NCI-H524 treated with DMSO at 0.1 percent for 48 hours (cell line): ENCODE measurements around the gene ALDH6A1.
"Not testable (repeated sequence)": the region's sequence is repeated elsewhere in the genome, so short reads cannot be mapped to it uniquely, and the experiment has no call there.

Experiments
- DNase-seq: peaks from one replicate; lab custom pipeline; 2025; lab: John Stamatoyannopoulos, UW

ALDH6A1 gene

DNA sequence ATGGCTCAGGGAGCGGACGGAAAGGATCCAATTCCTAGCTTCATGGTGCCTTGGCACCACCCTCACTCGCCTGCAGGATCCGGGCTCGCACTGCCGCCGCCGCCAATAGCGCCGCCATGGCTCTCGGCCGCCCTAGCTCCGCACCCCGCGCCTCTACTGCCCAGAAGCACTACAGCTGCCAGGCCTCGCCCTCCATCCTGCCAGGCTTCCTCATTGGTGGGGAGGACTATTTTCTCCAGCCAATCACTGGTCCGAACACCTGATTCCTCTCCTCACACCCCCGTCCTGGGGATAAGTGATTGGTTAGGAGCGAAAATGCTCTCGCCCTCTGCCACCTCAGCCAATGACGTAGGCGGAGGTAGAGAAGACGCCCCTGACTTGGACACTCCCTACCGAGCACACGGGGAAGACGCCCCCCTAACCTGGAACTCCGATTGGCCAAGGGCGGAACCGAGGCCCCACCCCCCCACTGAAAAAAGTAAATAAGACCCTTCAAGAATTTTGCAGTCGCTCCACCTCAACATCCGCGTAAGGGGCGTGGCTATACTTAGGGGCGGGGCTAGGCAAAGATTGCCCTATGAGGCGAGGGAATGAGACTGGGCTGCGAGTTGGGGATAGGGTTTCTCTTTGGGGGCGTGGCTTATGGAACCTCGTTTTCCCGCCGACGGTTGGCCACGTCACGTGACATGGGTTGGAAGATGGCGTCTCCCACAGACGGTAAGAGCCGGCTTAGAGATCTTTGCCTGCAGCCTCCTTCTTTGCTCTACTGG is at the start of gene ALDH6A1, which contains the start of gene LIN52:
Gene ALDH6A1 (minus strand): TSS at position 177 of the 770 bp plus-strand sequence. CDS start 59 bp downstream, at position 118.
Gene LIN52 (plus strand): TSS at position 680 of the 770 bp plus-strand sequence. CDS start 19 bp downstream, at position 699.
- peak; percentile 100 for DNase-seq

DNA sequence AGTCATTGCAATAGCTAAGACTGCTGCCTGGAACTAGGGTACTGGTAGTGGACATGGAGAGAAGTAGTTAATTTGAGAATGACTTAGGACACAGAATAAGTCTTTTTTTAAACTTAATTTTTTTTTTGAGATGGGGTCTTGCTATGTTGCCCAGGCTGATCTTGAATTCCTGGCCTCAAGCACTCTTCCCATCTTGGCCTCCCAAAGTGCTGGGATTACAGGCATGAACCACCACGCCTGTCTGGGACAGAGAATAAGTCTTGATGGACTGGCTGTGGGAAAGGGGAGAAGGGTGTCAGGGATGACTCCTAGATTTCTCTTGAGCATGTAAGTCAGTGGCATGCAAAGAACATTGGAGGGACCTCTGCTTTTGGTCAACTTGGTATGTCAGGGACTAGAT is 43.4 kb upstream of the ALDH6A1 start:
- no peak for DNase-seq

DNA sequence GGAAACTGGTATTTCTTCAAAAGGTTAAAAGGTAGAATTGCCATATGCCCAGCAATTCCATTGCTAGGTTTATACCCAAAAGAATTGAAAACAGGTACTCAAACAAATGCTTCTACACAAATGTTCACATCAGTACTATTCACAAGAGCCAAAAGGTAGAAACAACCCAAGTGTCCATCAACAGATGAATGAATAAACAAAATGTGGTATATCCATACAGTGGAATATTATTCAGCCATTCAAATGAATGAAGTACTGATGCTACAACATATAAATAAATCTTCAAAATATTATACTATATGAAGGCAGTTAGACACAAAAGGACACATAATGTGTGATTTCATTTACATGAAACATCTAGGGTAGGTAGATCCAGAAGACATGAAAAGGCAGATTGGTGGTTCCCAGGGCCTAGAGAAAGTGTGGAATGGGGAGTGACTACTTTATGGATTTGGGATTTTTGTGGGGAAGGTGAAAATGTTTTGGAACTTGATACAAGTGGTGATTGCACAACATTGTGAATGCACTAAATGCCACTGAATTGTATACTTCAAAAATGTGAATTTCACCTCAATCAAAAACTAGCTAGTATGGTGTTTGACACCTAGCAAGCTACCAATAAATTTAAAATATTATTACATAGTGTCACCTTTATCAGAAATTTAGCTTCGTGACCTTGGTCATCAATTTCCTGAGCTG is 42.2 kb upstream of the ALDH6A1 start:
- no peak for DNase-seq

- DNase-seq: not testable (repeated sequence)
Observed at GRCh38 chr14:74125487-74125886, 41.2 kb upstream of the ALDH6A1 start.

DNA sequence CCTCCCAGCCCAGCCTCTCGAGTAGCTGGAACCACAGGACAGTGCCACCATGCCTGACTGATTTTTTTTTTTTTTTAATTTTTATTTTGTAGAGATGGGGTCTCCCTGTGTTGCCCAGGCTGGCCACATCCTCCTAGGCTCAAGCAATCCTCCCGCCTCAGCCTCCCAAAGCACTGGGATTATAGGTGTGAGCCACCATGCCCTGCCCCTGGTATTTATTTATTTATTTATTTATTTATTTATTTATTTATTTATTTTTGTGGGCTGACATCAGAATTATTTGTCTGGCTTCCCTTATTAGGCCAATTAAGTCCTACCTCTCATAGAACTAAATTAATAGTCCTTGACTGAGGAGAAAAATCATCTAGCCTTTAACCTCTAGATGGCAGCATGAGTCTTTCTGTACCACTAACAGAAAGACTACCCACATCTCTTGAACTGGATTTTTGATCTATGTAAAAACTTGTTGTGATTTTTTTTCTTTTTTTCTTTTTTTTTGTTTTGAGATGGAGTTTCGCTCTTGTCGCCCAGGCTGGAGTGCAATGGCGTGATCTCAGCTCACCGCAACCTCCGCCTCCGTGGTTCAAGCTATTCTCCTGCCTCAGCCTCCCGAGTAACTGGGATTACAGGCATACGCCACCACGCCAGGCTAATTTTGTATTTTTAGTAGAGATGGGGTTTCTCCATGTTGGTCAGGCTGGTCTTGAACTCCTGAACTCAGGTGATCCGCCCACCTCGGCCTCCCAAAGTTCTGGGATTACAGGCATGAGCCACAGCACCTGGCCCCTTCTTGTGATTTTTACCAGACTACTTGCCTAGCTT is 27.4 kb upstream of the ALDH6A1 start:
- peak; percentile 45 for DNase-seq

DNA sequence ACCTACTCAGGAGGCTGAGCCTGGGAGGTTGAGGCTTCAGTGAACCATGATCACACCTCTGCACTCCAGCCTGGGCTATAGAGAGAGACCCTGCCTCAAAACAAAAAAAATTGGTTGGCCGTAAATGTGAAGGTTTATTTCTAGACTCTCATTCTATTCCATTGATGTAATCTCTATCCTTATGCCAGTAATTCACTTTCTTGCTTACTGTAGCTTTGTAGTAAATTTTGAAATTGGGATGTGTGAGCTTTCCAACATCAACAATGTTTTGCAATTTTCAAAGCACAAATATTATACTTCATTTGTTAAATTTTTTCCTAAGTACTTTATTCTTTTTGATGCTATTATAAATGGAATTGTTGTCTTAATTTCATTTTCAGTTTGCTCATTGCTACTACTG is 25.1 kb upstream of the ALDH6A1 start:
- DNase-seq: no peak

DNA sequence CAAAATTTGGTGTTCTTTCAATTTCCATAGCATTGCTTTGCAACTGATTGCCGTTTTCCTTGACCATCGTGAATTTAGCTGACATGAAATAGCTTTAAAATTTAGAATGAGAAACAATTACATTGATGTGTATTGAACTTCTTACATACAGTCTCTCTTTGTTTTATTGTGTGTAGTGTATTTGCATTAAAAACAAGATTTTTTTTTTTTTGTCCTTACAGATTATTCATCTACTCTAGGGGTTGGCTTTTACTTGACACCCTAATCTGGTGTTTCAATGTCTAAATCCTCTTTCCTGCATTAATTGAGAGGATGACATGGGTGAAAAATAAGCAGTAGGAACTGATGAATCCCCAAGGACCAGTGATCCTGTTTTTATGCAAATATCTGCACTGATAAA is 21.1 kb upstream of the ALDH6A1 start:
- no peak for DNase-seq

- no peak for DNase-seq
Observed at GRCh38 chr14:74089251-74090020, 5.2 kb upstream of the ALDH6A1 start.

- DNase-seq: no peak
Observed at GRCh38 chr14:74085828-74086227, 1.6 kb upstream of the ALDH6A1 start.

GRCh38 chr14:74085047-74085637 is 889 bp upstream of the ALDH6A1 start:
- DNase-seq: no peak

- no peak for DNase-seq
Observed at GRCh38 chr14:74083784-74084276, 423 bp downstream of the ALDH6A1 start.

DNA sequence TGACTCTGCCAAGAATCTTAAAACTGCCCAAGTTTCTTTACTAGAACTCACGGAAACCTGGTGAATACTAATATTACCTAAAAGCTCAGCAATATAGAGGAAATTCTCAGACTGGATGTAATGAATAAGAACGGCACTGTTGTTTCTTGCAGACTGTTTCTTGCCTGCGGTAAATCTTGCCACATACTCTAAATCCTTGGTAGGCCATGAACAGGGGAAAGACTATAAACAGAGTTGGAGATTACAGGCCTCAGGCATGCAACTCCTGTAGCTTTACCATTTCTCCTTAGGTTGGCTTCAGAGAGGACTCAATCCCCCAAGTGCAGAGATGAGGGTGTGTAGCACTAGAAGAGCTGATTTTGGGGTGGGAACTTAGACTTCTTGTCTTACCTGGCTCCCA is 1.1 kb downstream of the ALDH6A1 start:
- DNase-seq: no peak

- DNase-seq: no peak
Observed at GRCh38 chr14:74081491-74081890, 2.8 kb downstream of the ALDH6A1 start.

DNA sequence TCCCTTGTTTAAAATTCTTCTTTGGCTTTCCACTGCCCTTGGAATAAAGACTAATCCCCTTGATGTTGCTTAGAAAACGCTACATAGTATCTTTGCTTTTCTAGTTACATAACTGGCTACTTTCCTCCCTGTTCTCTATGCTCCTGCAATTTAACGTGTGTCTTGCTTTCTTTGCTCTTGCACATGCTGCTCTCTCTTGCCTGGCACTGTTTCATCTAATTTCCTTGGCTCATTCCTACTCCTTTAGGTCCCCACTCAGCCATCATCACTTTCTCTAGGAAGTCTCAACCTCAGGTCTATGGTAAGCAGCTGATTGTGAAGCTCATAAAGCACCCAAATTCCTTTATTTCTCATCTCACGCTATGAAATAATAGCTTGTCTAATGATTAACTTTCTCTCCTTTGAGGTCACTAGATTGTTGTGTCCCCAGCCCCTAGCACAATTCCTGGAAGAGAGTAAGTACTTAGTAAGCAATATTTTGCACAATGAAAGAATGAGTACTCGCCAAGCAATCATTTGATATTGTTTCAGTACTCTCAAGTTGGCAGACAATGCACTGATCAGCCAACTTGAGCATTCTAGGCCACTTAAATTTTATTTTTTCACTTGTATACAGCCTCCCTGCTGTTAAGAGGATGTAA is 3.3 kb downstream of the ALDH6A1 start:
- DNase-seq: no peak

DNA sequence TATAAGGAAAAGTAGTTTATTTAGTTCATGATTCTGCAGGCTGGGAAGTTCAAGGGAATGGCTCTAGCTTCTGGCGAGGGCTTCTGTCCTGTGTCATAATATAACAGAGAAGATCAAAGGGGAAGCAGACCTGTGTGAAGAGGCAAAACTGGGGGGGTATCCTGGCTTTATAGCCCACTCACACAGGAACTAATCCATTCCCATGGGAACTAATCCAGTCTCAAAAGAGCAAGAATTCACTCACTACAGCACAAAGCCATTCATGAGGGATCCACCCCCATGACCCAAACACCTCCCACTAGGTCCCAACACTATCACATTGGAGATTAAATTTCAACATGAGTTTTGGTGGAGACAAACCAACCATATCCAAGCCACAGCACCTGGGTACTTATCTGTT is 6.9 kb downstream of the ALDH6A1 start:
- DNase-seq: no peak

GRCh38 chr14:74065746-74066575 is 18.3 kb downstream of the ALDH6A1 start:
- no peak for DNase-seq

- DNase-seq: no peak
Observed at GRCh38 chr14:74064883-74065282, 19.4 kb downstream of the ALDH6A1 start.

DNA sequence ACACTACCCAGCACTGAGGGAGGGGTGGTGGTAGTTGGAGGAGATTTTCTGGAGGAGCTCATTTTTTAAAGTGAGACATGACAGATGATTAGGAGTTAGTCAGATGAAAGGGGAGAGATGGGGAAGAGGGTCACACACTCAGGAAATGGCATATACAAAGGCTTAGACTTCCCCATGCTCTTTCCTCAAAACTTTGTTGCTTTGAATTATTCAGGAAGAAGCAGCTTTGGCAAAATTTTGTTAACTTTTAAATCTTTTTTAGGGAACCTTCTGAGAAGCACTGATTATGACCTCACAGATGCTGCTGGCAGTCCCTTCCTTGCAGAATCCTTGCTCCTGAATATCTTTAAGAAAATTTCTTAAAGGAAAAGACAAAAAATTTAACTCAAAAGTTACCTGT is 19.8 kb downstream of the ALDH6A1 start:
- no peak for DNase-seq

- no peak for DNase-seq
Observed at GRCh38 chr14:74062809-74063150, 21.5 kb downstream of the ALDH6A1 start.
